Endothelial cell of umbilical vein (primary cell): ENCODE measurements around the gene C16orf90.
"Not testable (repeated sequence)": the region's sequence is repeated elsewhere in the genome, so short reads cannot be mapped to it uniquely, and the experiment has no call there.

Source experiments
- POLR2A ChIP-seq: IDR thresholded peaks from 2 replicates; pipeline ENCODE4 v1.6.1; 2012; ENCODE audit warnings: low read depth, mild to moderate bottlenecking, control low read depth, low read length
- TF ChIP-seq, protein P1 (sequence below), 2 donors: IDR thresholded peaks; 1 replicate in 1 of 2; 2 replicates in 1 of 2; pipeline ENCODE4 v1.5.1; 2011; ENCODE audit warnings: low read length in 2 of 2, mild to moderate bottlenecking in 2 of 2, moderate library complexity in 2 of 2, control low read depth in 1 of 2, inconsistent platforms in 1 of 2, low read depth in 1 of 2; ENCODE audit not compliant: insufficient read depth in 1 of 2; ENCODE audit errors: extremely low read depth in 1 of 2

DNA sequence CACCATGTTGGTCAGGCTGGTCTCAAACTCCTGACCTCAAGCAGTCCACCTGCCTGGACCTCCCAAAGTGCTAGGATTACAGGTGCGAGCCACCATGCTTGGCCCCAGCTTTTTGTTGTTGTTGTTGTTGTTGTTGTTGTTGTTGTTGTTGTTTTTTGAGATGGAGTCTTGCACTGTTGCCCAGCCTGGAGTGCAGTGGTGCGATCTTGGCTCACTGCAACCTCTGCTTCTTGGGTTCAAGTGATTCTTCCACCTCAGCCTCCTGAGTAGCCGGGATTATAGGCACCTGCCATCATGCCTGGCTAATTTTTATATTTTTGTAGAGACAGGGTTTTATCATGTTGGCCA is 21.7 kb downstream of the C16orf90 start:
- not testable (repeated sequence) for TF ChIP-seq POLR2A
- TF ChIP-seq, protein P1, sequence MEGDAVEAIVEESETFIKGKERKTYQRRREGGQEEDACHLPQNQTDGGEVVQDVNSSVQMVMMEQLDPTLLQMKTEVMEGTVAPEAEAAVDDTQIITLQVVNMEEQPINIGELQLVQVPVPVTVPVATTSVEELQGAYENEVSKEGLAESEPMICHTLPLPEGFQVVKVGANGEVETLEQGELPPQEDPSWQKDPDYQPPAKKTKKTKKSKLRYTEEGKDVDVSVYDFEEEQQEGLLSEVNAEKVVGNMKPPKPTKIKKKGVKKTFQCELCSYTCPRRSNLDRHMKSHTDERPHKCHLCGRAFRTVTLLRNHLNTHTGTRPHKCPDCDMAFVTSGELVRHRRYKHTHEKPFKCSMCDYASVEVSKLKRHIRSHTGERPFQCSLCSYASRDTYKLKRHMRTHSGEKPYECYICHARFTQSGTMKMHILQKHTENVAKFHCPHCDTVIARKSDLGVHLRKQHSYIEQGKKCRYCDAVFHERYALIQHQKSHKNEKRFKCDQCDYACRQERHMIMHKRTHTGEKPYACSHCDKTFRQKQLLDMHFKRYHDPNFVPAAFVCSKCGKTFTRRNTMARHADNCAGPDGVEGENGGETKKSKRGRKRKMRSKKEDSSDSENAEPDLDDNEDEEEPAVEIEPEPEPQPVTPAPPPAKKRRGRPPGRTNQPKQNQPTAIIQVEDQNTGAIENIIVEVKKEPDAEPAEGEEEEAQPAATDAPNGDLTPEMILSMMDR (IDR thresholded peaks at IDR 0.05; ENCODE audit: extremely low read depth in 1 of 2, insufficient read depth in 1 of 2, low read depth in 1 of 2, low read length in 2 of 2), result not testable (repeated sequence)
